AG09309 (cell line): ENCODE measurements around the gene GLB1L.

ENCODE experiments used
- DNase-seq: peaks from one replicate; pipeline ENCODE4 v3.0.0-alpha.2; 2010; ENCODE audit warnings: low read depth
- H3K4me3 ChIP-seq: 2 replicates; pipeline ENCODE4 v1.5.1; 2011; ENCODE audit warnings: mild to moderate bottlenecking, low read depth, low read length, moderate library complexity; ENCODE audit not compliant: control insufficient read depth
- TF ChIP-seq, protein P1 (sequence below): IDR thresholded peaks from 2 replicates; pipeline ENCODE4 v1.5.1; 2011; ENCODE audit warnings: mild to moderate bottlenecking, low read depth, low read length, inconsistent platforms; ENCODE audit not compliant: insufficient read depth, control insufficient read depth; ENCODE audit errors: missing control alignments

The GLB1L gene

GRCh38 chr2:219198974-219199373 lies 46.3 kb downstream of the GLB1L start:
- H3K4me3 ChIP-seq, result no peak overlapping the region
- DNase-seq, result no peak
- TF ChIP-seq, protein P1, sequence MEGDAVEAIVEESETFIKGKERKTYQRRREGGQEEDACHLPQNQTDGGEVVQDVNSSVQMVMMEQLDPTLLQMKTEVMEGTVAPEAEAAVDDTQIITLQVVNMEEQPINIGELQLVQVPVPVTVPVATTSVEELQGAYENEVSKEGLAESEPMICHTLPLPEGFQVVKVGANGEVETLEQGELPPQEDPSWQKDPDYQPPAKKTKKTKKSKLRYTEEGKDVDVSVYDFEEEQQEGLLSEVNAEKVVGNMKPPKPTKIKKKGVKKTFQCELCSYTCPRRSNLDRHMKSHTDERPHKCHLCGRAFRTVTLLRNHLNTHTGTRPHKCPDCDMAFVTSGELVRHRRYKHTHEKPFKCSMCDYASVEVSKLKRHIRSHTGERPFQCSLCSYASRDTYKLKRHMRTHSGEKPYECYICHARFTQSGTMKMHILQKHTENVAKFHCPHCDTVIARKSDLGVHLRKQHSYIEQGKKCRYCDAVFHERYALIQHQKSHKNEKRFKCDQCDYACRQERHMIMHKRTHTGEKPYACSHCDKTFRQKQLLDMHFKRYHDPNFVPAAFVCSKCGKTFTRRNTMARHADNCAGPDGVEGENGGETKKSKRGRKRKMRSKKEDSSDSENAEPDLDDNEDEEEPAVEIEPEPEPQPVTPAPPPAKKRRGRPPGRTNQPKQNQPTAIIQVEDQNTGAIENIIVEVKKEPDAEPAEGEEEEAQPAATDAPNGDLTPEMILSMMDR, result no peak

GRCh38 chr2:219197388-219197787 lies 47.9 kb downstream of the GLB1L start:
- no peak for DNase-seq
- TF ChIP-seq, protein P1, result no peak
- no peak overlapping the region for H3K4me3 ChIP-seq

- TF ChIP-seq, protein P1, result no peak
- DNase-seq, result no peak
These were observed 58.3 kb downstream of the GLB1L start for GRCh38 chr2:219186754-219187456.

More at GRCh38 chr2:219186754-219187456, 58.3 kb downstream of the GLB1L start:
- no peak overlapping the region for H3K4me3 ChIP-seq
